Measurements from ENCODE around the gene IQCK. TPM values are rescaled to one million over a fixed set of nuclear protein-coding genes. Genes with fewer than 3 reads are reported as not detected.

The IQCK gene
- total RNA-seq, 2 donors from 2014 or later: 7.5 to 14.4 TPM

DNA sequence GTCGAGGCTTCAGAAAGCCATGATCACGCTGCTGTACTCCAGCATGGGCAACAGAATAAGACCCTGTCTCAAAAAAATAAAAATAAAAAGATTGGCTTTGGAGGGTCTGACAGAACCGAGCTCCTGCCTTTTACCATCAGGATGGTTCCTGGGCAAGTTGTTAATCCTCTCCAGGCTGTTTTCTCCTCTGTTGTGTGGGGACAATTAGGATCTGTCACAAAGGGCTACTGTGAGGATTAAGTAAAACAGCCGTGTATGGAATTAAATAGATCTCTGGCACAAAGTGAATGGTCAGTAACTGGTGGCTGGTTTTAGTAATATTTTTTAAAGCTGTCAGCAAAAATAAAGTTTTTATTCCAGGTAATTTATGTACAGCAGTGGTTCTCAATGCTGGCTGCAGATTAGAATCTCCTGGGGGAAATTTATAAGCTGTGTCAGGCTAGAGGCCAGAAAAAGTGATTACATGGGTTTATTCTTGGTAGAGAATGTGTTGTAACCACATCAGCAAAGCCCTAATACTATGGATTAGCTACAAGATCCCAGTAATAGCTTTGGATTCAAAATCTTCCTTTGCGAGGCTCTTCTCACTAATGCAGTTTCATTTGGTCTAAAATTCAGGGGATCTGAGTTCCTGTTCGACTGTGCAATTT lies 119.4 kb downstream of the IQCK start:
- H3K4me3 ChIP-seq: no peak overlapping the region
- no peaks in the 10 kb centered on the region for H3K27me3 ChIP-seq
- no peaks in the 10 kb centered on the region for H3K36me3 ChIP-seq
- no peak for DNase-seq (ENCODE audit: low spot score)
- peak overlapping the region; percentile 51 to 70 for H3K27ac ChIP-seq
- H3K9me3 ChIP-seq: no peaks in the 10 kb centered on the region
- H3K4me1 ChIP-seq: peaks cover 0 to 22% of the 10 kb centered on the region in 2 donors
- TF ChIP-seq, protein P1, sequence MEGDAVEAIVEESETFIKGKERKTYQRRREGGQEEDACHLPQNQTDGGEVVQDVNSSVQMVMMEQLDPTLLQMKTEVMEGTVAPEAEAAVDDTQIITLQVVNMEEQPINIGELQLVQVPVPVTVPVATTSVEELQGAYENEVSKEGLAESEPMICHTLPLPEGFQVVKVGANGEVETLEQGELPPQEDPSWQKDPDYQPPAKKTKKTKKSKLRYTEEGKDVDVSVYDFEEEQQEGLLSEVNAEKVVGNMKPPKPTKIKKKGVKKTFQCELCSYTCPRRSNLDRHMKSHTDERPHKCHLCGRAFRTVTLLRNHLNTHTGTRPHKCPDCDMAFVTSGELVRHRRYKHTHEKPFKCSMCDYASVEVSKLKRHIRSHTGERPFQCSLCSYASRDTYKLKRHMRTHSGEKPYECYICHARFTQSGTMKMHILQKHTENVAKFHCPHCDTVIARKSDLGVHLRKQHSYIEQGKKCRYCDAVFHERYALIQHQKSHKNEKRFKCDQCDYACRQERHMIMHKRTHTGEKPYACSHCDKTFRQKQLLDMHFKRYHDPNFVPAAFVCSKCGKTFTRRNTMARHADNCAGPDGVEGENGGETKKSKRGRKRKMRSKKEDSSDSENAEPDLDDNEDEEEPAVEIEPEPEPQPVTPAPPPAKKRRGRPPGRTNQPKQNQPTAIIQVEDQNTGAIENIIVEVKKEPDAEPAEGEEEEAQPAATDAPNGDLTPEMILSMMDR (IDR thresholded peaks at IDR 0.05): no peak

DNA sequence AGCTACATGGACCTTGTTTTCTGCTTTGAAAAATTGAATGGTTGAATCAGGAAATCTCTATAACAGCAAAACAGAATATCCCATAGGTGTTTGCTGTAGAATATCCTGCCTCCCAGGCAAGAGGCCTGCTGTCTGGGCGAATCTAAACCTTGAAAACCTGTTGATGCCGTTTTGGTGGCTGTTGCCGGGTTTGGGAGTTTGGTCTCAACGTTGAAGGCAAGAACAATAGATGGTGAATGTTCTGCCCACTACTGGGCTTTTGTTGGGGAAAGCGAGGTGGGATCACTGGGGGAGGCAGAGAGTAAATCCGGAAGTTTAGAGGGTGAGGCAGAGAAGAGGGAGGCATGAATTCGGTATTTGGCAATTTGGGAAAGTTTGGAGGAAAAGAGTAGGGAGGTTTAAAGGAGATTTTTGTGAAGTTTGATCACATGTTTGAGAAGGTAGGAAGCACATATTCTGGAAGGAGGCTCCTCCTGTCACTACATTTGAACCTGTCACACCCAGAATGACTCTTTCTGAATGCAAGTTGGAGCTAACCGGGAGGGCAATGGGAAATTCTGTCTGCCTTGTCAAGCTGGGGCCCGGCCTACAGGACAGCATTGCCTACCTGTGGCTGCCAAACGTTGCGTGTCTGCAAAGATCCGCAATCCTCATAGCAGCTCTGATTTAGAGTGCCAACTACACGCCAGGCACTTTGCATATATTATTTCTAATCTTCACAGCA lies 120.1 kb downstream of the IQCK start:
- H3K27ac ChIP-seq: peak overlapping the region; percentile 51 to 70
- peaks cover 0 to 24% of the 10 kb centered on the region in 2 donors for H3K4me1 ChIP-seq
- H3K27me3 ChIP-seq: no peaks in the 10 kb centered on the region
- H3K9me3 ChIP-seq: no peaks in the 10 kb centered on the region
- no peak for DNase-seq (ENCODE audit: low spot score)
- H3K36me3 ChIP-seq: no peaks in the 10 kb centered on the region
- no peak overlapping the region for H3K4me3 ChIP-seq
- TF ChIP-seq, protein P1 (IDR thresholded peaks at IDR 0.05): no peak

DNA sequence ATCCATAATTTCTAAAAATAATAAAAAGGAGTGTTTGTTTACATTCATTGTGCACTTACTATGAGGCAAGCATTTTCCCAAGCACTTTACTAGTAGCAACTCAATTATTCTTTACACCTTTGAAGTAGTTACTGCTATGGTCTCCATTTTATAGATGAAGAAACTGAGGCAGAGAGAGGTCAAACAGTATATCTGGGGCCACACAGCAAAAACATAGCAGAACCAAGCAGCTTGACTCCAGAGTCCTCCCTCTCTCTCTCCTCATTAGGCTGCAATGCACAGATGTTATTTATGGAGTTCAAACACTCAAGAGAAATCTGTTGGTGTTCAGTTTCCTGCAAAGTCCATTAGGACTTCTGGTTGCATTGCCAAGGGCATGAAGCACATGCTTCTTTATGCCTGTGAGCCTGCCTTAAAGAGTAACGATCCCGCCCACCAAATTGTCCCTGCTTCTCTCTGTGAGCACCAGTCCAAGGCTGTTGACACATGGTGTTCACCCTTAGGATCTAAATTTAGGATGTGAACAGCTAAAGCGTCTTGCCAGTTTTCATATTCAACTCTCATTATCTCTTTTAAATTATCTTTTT lies 122.5 kb downstream of the IQCK start:
- peaks cover 0 to 24% of the 10 kb centered on the region in 2 donors for H3K4me1 ChIP-seq
- TF ChIP-seq, protein P1 (IDR thresholded peaks at IDR 0.05): no peak

DNA sequence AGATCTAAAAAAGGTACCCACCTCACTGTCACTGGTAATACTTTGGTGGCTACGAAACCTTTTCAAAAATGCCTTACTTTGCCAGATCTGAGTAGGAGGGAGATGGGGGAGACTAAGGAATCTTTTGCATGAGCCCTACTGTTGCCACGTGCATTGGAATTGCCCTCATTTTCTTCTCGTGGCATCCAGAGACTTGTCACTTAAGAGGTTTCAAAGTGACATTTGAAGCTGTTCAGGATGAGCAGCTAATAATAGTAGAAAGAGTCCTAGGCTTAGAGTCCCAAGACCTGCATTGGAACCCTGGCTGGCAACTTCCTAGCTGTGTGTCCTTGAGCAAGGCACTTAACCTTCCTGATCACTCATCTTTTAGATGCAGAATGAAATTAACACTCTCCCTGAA lies 123.1 kb downstream of the IQCK start:
- H3K4me1 ChIP-seq: peaks cover 0 to 23% of the 10 kb centered on the region in 2 donors
- no peak overlapping the region for H3K4me3 ChIP-seq
- DNase-seq (ENCODE audit: low spot score): no peak
- no peaks in the 10 kb centered on the region for H3K9me3 ChIP-seq
- no peaks in the 10 kb centered on the region for H3K27me3 ChIP-seq
- TF ChIP-seq, protein P1 (IDR thresholded peaks at IDR 0.05): no peak
- H3K36me3 ChIP-seq: no peaks in the 10 kb centered on the region
- H3K27ac ChIP-seq: peak overlapping the region; percentile 73 to 90

More for the DNA sequence above, 122.5 kb downstream of the IQCK start:
- no peaks in the 10 kb centered on the region for H3K27me3 ChIP-seq
- peak overlapping the region; percentile 73 to 90 for H3K27ac ChIP-seq
- DNase-seq (ENCODE audit: low spot score): no peak
- no peaks in the 10 kb centered on the region for H3K9me3 ChIP-seq
- H3K4me3 ChIP-seq: no peak overlapping the region
- H3K36me3 ChIP-seq: no peaks in the 10 kb centered on the region

DNA sequence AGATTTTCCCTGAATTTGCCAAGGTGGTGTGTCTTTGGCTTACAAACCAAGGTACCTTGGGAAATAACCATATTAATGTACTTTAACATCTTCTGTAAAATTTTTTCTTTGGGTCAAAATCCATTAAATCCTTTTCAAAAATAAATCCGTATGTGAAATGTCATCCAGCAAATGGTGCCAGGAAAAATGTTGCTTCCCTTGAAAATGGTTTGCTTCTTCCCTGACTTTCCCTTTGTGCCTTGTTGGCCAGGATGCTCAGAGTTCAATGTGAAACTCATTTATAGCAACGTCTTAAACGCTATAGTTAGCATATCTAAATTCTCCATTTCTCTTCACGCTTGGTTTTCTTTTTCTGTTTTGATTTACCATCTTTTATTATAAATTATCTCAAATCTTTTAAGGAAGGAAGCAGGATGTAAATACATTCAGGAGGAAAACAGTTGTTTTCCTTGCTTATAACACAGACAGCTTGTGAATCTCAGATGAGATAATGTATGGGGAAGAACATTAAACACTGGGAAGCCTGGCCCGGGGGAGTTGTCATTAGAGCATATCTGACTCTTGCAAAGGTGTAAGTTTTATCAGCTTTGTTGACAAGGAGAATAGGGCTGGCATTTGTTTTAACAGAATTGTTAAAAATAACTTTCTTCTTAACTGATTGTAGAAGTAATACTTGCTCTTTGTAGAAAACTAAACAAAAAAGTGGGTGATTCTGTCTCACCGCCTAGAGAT lies 124.5 kb downstream of the IQCK start:
- H3K27me3 ChIP-seq: no peaks in the 10 kb centered on the region
- no peak for DNase-seq (ENCODE audit: low spot score)
- no peak overlapping the region for H3K4me3 ChIP-seq
- peak overlapping the region; percentile 73 to 90 for H3K27ac ChIP-seq
- H3K4me1 ChIP-seq: peaks cover 0 to 17% of the 10 kb centered on the region in 2 donors
- H3K9me3 ChIP-seq: no peaks in the 10 kb centered on the region
- no peaks in the 10 kb centered on the region for H3K36me3 ChIP-seq
- TF ChIP-seq, protein P1 (IDR thresholded peaks at IDR 0.05): no peak

All from right atrium auricular region (tissue), 2 donors.